HG02938 (cell line): ENCODE results near the gene ARL15.
A peak's percentile ranks its signal among the peaks of the same experiment; 100 is the strongest.
"Not testable (repeated sequence)": the region's sequence is repeated elsewhere in the genome, so short reads cannot be mapped to it uniquely, and the experiment has no call there.

ENCODE experiments used
- ATAC-seq: cut with Tn5 transposase; IDR thresholded peaks from one replicate; pipeline ENCODE4 v1.9.1; 2021; ENCODE audit warnings: mild to moderate bottlenecking, moderate library complexity; ENCODE audit not compliant: unreplicated experiment

The ARL15 gene

DNA sequence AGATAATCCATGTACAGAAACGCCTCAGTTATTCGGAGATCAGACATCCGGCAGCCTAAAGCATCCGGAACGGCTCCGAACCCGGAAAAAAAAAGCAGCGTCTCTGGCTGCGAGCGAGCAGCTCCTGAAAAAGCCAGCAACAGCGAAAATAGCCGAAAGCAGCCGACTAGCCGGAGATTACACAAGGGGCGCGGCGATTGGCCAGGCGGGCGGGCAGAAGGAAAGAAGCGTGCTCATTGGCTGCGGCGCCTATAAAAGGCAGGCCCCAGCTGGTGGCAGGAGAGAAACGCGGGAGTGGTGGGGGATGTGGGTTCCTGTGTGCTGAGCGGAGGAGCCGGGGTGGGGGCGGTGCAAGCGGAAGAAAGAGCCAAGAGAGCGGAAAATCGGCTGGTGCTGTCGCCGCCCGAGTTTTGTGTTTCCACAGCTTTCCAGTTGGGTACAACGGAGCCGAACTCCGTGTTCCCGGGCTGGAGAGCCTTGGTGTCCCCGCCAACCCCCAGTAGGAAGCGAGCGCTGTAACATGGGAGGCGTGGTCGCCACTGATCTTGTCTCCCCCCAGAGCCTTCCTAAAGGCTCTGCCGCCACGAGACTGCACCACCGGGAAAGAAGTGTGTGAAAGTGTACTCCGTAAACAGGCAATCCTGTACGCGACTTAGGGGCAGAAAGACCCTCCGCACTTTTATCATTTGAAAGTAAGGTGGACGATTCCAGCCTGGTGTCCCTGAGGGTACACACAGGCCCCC lies at the start of gene ARL15:
TSS of gene ARL15 (minus strand) at position 141 of the 743 bp plus-strand sequence.
- peak; percentile 97 for ATAC-seq

DNA sequence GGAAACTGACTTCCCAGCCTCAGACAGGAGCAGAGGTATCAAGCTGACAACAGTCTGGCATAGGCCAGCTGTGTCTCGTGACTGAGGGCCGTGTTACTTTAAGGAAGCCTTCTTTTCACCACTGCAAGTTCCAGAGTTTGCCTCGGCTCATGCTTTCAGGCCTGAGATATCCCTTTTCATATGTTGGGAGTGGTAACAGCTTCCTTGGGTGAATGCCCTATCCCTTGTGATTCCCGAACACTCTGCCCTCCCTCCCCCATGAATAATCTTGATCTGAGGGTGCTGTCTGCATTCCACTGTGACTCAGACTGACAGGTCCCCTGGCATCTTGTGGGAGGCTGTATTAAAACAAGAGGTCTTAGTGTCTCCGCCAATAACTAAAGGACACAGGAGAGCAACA lies 49.7 kb upstream of the ARL15 start:
- ATAC-seq, result no peak

DNA sequence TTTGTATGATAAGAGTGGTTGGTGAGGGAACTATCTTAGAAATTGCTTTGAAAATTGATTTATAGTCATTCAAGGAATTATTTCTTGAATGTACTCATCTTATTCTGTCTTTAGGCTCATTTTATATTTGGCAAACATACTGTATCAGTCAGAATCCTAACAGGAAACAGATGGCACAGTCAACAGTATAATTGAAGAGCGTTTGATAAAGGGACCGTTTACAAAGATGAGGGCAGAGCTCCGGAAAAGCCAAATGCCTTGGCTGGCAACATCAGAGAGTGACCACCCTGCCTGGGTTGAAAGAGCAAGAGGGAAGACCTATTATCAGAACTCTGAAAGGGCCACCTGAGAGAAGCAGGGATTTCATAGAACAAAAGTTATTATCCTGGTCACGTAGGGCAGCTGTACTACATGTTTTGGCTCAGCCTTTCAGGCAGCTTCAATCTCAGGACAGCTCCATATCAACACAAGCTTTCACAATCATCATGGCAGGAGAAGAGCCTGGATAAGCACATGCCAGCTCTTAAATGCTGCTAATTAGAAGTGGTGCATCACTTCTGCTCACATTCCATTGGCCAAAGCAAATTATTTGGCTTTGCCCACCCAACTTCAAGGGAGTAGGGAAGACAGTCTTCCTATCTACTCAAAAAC lies 47.2 kb upstream of the ARL15 start:
- ATAC-seq, result no peak

DNA sequence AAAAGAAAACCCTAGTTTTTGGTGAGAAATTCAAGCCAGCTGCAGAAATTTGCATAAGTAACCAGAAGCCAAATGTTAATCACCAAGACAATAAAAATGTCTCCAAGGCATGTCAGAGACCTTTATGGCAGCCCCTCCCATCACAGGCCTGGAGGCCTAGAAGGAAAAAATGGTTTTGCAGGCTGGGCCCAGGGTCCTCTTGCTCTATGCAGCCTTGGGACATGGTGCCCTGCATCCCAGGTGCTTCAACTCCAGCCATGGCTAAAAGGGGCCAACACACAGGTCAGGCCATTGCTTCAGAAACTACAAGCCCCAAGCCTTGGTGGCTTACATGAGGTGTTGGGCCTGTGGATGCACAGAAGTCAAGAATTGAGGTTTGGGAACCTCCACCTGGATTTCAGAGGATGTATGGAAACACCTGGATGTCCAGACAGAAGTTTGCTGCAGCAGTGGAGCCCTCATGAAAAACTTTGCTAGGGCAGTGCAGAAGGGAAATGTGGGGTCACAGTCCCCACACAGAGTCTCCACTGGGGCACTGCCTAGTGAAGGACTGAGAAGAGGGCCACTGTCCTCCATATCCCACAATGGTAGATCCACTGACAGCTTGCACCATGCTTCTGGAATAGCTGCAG lies 43.7 kb upstream of the ARL15 start:
- not testable (repeated sequence) for ATAC-seq

DNA sequence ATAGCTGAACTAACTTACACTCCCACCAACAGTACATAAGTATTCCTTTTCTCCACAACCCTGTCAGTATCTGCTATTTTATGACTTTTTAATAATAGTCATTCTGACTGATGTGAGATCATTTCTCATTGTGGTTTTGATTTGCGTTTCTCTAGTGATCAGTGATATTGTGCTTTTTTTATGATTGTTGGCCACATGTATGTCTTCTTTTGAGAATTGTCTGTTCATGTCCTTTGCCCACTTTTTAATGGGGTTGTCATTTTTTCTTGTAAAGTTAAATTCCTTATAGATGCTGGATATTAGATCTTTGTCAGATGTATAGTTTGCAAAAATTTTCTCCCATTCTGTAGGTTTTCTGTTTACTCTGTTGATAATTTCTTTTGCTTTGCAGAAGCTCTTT lies 42.2 kb upstream of the ARL15 start:
- ATAC-seq, result not testable (repeated sequence)

DNA sequence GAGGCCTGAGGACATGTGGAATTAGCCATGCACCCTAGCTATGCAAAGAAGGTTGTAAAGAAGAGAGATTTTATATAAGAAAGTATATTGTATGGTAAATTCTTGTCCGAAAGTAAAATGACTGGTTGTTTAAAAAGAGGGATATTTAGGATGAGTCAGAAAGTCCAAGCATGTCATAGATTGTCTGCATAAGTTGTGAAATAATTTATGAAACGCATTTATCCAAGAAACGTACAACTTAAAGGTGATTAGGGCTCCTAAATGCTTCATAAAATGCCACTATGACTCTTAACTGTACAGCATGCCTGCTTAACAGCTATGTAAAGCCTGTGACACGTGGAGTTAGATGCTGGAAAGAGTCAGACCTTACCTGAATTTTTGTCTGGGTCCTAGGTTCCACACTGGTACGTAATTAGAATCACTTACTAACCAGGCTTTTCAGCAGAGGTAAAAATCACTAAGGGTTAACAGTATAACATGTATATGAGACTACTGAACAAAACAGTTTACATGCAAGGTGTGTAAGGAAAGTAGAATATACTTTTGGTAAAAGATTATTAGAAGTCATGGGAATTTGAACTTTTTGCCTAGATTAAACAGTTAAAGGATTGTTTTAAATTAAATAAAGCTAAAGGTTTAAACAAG lies 37.0 kb upstream of the ARL15 start:
- ATAC-seq, result no peak

DNA sequence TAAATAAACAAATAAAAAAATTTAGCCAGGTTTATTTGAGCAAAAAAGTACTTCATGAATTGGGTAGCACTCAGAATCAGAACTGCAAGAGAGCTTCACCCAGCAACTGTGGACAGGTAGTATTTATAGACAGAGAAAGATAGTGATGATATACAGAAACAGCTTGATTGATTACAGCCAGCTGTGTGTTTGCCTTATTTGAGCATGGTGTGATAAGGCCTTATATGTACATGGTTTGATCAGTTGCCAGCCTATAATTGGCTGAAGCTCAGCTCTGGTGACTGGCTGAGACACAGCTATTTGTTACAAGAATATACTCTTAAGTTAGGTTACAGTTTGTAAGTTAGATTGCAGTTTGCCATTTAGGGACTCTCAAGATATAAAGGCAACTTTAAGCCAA lies 34.3 kb upstream of the ARL15 start:
- ATAC-seq, result no peak

DNA sequence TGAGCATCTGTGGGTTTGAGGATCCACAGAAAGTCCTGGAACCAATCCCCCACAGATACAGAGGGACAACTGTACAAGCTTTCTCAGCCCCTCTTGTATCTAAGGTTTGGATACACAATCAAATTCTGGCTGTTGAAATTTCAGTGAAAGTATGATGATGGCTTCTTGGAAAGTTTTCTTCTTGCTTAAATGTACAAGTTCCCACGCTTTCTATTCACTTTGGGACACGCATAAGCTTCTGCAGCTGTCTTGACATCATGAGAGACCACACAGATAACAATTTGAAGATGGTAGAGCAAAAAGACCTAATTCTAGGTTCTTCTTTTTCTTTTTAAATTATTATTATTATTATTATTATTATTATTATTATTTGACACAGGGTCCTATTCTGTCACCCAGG lies 31.6 kb upstream of the ARL15 start:
- ATAC-seq, result no peak

DNA sequence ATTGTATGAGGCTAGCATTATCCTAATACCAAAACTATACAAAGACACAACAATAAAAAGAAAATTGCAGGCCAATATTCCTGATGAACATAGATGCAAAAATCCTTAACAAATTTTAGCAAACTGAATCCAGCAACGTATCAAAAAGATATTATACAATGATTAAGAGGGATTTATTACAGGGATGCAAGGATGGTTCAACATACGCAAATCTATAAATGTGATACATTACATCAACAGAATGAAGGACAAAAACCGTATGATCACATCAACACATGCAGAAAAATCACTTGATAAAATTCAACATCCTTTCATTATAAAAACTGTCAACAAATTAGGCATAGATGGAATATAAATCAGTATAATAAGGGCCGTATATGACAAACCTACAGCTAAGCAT lies 27.1 kb upstream of the ARL15 start:
- ATAC-seq, result no peak

DNA sequence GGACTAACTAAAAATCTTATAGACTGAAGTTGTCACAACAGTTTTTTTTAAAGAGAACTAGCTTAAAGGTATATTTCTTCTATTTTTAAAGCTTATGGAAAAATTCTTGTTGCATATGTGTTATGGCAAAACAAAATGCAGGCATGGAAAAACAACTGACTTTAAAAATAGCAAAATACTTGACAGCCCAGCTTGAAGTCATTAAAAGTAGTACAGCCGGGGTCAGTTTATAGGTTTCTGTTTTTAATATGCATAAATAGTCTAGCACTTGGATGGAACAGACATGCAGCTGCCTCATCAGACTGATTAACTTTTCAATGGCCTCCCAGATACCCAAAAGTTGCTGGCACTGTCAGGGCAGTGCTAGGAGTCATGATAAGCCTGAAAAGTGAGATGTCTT lies 22.3 kb upstream of the ARL15 start:
- ATAC-seq, result no peak

DNA sequence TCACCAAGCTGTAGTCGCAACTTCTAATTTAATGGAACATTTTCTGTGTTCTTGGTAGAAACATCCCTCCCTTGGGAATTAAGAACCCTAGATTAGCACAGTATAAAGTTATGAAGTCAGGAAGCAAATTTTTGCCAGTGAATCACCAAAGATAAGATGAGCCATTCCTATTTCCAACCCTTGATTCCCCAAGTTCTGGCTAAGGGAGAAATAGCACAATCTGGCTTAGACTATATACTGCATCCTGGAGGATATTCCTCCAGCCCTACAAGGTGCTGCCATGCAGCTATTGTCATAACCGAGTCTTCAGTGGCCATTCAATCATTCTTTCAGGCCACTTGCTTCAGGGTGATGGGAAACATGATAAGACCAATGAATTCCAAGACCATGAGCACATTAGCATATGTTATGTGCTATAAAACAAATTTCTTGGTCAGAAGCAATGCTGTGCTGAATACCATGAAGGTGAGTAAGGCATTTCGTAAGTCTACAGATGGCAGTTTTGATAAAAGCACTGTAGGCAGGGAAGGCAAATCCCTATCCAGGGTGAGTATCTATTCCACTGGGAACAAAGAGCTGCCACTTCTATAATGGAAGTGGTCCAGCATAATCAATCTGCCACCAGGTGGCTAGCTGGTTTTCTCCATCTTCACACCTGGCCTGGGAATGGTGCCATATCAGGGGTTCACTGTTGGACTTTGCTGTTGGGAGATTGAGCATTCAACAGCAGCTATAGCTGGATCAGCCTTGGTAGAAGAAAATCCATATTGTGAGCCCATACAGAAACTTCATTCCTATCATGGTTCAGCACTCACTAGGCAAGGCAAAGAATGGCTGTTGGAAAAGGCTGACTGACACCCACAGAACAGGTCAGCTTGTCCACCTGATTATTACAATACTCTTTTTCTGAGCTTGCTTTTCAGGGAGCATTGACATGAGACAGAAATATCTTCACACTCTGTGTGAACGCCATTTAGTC lies 19.6 kb upstream of the ARL15 start:
- no peak for ATAC-seq

DNA sequence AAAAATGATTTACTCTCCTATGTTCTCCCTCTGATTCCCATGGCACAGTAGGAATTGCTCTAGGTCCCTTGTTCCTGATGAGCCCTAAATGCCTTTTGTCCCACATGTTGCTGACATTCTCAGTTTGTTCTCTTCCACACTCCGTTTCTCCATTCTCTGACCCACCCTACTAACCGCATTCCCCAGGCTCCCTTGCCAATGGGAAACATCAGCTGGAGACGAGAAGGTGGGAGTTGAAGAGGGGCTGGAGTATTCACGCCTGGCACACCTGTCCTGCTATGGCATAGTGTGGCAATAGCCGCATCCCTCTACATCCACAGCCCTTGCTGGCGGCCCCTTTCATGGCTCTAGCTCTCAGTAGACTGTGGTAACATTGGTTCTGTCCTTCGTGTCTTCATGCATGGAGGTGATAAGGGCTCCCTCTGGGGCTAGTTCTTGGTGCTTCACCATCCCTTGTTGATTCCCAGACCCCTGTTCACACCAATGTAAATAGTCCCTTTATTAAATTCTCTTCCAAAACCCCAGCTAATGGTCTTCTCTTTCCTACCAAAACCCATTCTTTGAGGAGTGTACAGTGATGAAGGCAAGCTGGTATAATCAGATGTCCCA lies 16.4 kb upstream of the ARL15 start:
- ATAC-seq, result no peak

DNA sequence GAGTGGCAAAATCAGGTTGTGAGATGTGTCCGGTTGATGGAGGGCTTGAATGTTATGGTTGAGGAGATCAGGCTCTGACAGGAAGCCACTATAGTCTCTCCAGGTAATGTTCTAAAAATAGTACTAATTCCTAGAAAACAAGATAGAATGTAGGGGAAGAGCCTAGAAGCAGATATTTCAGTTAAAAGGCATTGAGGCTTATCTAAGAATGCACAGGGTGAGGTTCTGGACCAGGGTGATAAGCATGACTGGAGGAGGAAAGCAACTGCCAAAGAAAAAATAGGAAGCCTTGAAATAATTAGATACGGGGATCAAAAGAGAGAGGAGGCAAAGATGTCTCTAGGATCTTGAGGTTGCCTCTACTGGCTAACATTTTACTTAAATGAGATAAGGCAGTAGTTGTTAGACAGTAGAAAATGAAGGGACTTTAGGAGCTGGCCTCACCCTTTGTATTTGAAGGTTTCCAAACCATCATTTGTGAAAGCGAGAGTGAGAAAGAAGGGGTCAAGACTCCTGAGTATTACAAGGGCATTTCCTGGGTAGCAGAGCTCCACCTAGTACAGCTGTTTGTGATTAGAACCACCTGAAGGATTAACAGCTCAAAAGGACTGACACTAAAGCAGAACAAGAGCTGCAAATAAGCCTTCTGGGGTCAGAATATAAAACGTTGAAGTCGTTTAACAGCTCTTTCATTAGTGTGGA lies 15.4 kb upstream of the ARL15 start:
- ATAC-seq, result no peak

DNA sequence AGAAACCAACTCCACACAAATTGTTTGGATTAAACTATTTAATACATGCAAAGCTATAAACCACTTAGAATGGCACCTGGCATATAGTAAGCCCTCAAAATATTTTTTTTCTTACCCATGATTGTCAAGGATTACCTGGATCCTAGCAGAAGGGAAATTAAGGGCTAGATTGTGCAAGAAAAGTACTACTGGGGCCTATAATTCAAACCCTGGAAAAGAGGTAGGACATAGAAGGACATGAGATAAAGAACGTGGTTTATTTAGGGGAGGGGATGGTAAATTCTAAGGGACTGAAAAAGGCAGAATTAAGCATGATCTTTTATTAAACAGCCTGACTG lies 14.9 kb upstream of the ARL15 start:
- no peak for ATAC-seq

DNA sequence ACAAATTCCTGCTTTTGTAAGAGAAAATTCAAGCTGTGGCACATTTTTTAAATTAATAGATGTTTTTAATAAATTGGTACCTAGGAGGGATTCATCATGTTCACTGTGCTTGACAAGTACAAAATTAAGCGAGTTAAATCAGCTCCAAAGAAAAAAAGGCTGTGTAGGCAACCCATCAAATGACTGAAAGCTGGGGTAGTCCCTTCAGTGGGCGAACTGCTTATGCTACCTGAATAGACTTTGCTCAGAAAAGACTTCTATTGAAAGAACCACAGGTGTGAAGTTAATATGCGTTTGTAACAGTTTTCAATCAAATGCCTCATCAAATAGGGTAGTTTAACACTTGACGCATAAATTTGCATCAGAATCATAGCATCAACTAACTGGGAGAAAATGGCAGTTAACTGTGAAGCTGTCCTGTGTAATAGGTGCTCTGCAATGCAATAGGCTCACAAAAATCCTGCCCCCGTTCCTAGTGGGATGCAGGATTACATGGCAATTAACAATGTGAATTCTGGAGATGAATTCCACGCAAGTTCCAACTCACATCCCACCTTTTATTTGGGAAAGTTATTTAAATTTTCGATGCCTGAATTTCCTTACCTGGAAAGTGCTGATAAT lies 14.4 kb upstream of the ARL15 start:
- no peak for ATAC-seq

DNA sequence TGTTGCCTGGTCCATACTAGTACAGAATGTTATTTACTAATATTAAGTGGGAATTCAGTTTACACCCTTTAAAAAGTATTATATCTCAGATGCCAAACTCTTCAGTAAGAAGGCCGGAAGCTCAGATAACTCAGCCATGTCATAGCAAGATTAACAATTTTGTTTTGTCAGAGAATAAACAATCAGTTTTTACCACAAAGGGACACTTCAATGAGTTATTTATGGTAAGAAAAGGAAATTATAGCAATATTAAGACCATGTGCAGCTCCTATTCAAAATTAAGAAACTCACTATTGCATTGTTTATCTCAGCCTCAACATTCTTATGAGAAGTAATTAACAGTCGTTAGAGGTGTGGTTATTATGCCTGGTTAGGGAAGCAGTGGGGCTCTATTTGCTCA lies 13.1 kb upstream of the ARL15 start:
- ATAC-seq, result no peak

DNA sequence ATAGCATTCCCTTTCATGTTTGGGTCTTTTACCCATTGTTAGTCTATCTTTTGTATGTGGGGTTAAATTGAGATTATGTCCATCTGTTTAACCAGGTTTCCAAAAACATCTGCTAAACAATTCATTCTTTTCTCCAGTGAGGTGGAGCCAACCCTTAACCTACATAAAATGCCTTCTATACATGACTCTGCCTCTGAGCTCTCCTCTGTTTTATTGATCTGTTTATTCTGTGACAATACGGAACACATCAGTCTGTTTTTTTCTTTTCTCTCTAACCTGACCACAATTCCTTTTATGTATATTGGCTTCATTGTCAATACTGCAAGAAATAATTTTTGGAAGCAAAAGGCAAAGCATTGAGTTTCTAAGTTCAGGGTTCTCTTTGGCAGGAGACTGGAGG lies 9.9 kb upstream of the ARL15 start:
- no peak for ATAC-seq

DNA sequence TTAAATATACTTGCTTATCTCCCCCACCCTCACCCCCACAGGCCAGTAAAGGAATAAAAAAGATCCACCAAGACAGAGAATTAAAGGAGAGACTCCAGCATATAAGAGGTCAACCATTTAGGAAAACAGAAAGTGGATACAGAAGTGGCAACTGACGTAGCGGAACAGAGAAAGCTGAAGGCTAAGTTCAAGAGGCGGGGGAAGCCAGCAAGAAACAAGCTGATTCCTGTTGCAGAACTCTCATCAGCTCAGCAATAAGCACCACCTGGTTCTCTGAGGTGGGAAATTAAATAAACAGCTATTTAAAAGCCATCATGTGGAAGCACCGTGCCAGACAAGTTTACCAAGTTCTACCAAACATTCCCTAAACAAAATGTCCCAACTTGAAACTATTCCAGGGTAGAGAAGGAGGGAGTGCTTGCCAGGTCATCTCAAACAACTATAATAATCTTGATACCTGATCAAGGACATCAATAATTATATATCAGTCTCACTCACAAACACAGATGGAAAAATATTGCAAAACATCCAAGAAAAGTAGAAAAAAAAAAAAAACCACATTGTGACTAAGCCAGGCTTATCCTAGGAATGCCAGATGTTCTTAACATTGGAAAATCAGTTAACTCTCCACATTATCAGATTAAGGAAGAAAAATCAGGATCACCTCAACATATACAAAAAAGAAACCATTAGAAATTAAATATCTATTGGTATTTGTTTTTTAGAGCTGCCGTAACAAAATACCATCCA lies 7.3 kb upstream of the ARL15 start:
- ATAC-seq, result no peak
